GM10248 (cell line): Measurements from ENCODE around the gene SLC39A6.

Experiments used
- CTCF ChIA-PET: fragments of 300-600 bp; sonication (Branson Sonifier 250); formaldehyde crosslinking; extraction: SDS; loops from one replicate; lab custom pipeline; 2021; ENCODE audit warnings: antibody characterized with exemption; lab: Yijun Ruan, JAX
- POLR2A ChIA-PET: fragments of 350-650 bp; sonication (Branson Sonifier 250); formaldehyde crosslinking; extraction: SDS; loops from one replicate; lab custom pipeline; 2020; ENCODE audit warnings: antibody characterized with exemption; lab: Yijun Ruan, JAX
- DNase-seq: peaks from one replicate; pipeline ENCODE4 v3.0.0; 2012; ENCODE audit errors: extremely low spot score
- TF ChIP-seq, protein P1 (sequence below): IDR thresholded peaks from 2 replicates; pipeline ENCODE4 v1.5.1; 2012; ENCODE audit warnings: mild to moderate bottlenecking, low read depth; ENCODE audit errors: extremely low read depth, missing control alignments, control extremely low read depth

Gene SLC39A6

DNA sequence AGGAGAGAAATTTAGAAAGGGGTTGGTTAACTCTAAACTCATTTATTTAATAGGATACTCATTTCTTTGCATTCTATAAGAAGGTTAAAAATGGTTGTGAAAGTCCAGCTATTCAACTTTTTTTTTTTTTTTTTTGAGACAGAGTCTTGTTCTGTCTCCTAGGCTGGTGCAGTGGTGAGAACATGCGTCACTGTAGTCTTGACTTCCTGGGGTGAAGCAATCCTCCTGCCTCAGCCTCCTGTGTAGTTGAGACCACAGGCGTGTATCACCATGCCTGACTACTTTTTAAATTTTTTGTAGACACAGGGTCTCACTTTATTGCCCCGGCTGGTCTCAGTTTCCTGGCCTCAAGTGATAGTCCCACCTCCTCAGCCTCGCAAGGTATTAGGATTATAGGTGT, 12.4 kb upstream of the SLC39A6 start:
- ChIA-PET POLR2A (no interaction called here), CTCF (no interaction called here)
- DNase-seq = no peak
- TF ChIP-seq, protein P1, sequence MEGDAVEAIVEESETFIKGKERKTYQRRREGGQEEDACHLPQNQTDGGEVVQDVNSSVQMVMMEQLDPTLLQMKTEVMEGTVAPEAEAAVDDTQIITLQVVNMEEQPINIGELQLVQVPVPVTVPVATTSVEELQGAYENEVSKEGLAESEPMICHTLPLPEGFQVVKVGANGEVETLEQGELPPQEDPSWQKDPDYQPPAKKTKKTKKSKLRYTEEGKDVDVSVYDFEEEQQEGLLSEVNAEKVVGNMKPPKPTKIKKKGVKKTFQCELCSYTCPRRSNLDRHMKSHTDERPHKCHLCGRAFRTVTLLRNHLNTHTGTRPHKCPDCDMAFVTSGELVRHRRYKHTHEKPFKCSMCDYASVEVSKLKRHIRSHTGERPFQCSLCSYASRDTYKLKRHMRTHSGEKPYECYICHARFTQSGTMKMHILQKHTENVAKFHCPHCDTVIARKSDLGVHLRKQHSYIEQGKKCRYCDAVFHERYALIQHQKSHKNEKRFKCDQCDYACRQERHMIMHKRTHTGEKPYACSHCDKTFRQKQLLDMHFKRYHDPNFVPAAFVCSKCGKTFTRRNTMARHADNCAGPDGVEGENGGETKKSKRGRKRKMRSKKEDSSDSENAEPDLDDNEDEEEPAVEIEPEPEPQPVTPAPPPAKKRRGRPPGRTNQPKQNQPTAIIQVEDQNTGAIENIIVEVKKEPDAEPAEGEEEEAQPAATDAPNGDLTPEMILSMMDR = no peak

DNA sequence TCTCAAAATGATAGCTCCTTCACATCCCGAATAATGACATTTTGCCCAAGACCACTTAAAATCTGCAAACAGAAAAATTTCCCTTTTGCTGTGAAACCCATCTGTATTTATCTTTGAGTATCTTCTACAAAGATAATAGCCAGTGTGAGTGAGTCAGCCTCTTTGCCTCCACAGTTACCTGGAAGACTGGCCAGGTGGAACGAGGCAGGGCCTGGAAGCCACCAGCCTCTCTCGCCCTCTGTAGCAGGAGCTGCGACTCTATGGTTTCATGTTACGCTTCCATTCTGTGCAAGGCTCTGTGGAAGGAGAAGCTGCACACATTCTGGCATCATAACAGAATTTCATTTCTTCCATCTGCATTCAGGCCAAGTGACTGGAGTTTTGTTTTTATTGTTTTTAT, 10.1 kb upstream of the SLC39A6 start:
- TF ChIP-seq, protein P1 = no peak
- no peak for DNase-seq
- ChIA-PET POLR2A (no interaction called here), CTCF (interaction anchor here (0.9 to 2.1 kb wide), 5 partner anchors 9 to 19 kb away, joined by 3 to 11 read pairs (median 5); partner anchors contain the start of genes ELP2 and SLC39A6)

DNA sequence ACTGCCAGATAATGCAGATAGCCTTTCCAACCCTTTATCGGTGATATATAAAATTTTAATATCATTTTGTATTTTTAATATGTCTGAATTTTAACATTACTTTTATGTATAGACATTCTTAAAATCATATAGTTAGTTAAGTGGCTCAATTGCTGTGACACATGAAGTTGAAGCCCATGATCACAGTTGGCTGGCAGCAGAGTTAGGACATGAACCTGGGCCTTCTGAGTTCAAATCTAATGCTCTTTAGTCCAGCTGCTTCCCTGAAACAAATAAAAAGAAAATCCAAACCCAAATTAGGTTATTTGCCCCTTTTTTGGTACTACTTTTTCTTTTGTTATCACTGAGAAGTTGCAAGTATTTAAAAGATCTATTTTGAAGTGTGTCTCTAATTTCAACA, 6.1 kb upstream of the SLC39A6 start:
- CTCF ChIA-PET = interaction anchor here (1.0 kb wide), 1 partner anchor 14 kb away, joined by 4 read pairs; no protein-coding TSS in a partner anchor
- TF ChIP-seq, protein P1 = no peak
- no peak for DNase-seq
- POLR2A ChIA-PET = no interaction called here

DNA sequence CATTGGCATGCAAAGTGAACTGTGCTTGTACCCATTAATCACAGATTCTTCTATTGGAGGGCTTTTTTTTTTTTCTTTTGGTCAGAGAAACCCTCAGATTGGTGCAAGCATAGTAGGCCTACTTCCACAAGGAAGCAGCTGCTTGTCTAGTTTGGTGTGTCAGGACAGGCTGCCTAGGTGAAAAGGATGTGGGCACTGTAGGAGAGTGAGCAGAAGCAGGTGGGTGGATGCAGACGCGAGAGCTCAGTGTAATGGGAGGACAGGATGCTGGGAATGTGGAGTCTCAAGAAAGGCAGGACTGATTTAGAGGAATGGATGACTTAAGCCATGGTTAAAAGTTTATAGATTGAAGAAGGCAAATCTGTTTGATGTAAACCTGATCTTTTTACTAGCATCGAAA, 3.6 kb upstream of the SLC39A6 start:
- ChIA-PET CTCF (no interaction called here), POLR2A (no interaction called here)

DNA sequence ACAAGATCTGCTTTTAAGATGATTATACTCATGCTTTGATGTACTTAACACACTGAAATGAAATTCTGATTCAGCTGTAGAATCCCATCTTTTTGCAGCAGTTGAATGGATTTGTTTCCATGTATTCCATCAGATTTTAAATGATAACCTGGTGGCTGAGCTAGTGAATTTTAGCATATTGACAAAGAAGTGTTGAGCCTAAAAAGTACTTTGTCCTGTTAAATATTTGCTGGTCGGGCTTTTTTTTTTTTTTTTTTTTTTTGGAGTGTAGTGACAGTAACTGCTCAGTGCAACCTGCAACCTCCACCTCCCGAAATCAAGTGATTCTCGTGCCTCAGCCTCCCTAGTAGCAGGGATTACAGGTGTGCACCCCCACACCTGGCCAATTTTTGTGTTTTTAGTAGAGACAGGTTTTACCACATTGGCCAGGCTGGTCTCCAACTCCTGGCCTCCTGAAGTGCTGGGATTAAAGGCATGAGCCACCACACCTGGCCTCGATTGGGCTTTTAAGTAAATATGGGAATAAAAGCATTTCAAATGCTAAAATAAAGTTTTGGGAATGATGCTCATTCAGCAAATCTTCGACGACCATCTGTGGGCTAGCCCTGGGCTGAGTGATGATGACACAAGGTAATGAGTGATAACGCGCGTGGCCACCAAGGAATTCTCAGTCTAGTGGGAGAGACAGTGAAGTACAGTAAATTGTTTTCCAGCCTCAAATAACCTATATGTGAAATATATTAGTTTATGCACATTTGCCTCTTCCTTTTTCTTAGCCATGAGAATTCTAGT, 2.7 kb upstream of the SLC39A6 start:
- CTCF ChIA-PET = no interaction called here
- POLR2A ChIA-PET = no interaction called here
- TF ChIP-seq, protein P1 = no peak
- DNase-seq = no peak

More for the DNA sequence above, 3.6 kb upstream of the SLC39A6 start:
- DNase-seq = no peak
- TF ChIP-seq, protein P1 = no peak

DNA sequence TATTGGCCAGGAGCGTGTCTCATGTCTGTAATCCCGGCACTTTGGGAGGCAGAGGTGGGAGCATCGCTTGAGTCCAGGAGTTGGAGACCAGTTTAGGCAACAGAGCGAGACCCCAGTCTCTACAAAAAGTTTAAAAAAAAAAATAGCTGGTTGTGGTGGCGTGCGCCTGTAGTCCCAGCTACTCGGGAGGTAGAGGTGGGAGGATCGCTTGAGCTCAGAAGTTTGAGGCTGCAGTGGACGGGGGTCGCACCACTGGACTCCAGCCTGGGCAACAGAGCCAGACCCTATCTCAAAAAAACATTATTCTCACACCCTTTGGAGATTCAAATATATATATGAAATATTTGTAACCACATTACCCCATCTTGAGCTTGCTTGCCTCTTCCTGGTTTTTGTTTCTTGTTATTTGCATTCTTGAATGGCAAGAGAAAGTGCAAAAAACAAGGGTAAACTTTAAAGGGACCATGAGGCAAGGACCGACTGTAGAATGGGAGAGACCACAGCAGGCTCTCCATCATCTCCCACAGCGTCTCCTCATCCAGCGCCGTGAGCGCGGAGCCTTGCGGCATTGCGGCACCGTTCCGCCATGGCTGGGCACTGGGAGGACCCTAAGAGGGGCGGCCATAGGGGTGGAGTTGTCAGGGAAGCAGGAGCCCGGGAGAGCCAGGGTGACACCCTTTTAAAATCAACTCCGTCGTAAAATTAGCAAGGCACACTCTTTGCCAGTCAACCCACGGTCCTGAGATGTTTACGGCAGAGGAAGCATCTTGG, 1.9 kb upstream of the SLC39A6 start:
- DNase-seq = peak; percentile 23
- POLR2A ChIA-PET = no interaction called here
- TF ChIP-seq, protein P1 = no peak
- CTCF ChIA-PET = interaction anchor here (1.1 to 1.2 kb wide), 2 partner anchors 115 to 153 kb away, joined by 3 read pairs; no protein-coding TSS in a partner anchor
